ENCODE results near the gene CABCOCO1.
A peak's percentile ranks its signal among the peaks of the same experiment; 100 is the strongest.

Gene CABCOCO1

GRCh38 chr10:61754587-61755550 lies 92.1 kb downstream of the CABCOCO1 start:
- DNase-seq (ENCODE audit: low read depth in 2 of 2): no peak

GRCh38 chr10:61757001-61757400 lies 94.3 kb downstream of the CABCOCO1 start:
- DNase-seq (ENCODE audit: low read depth in 2 of 2): no peak

- DNase-seq (ENCODE audit: low read depth in 2 of 2): peak in 1 of 2 experiments; percentile 15
Observed at GRCh38 chr10:61757525-61758397, 95.0 kb downstream of the CABCOCO1 start.

GRCh38 chr10:61758433-61758832 lies 95.7 kb downstream of the CABCOCO1 start:
- DNase-seq (ENCODE audit: low read depth in 2 of 2): no peak

- no peak for DNase-seq (ENCODE audit: low read depth in 2 of 2)
Observed at GRCh38 chr10:61759751-61760150, 97.0 kb downstream of the CABCOCO1 start.

- DNase-seq (ENCODE audit: low read depth in 2 of 2): peak; percentile 43 to 45
Observed at GRCh38 chr10:61760943-61761824, 98.5 kb downstream of the CABCOCO1 start.

GRCh38 chr10:61761825-61762217 lies 99.1 kb downstream of the CABCOCO1 start:
- no peak for DNase-seq (ENCODE audit: low read depth in 2 of 2)

- no peak for DNase-seq (ENCODE audit: low read depth in 2 of 2)
Observed at GRCh38 chr10:61763778-61764177, 101.0 kb downstream of the CABCOCO1 start.

GRCh38 chr10:61764486-61764885 lies 101.8 kb downstream of the CABCOCO1 start:
- no peak for DNase-seq (ENCODE audit: low read depth in 2 of 2)

- no peak for DNase-seq (ENCODE audit: low read depth in 2 of 2)
Observed at GRCh38 chr10:61765176-61766087, 102.7 kb downstream of the CABCOCO1 start.

- no peak for DNase-seq (ENCODE audit: low read depth in 2 of 2)
Observed at GRCh38 chr10:61766927-61767326, 104.2 kb downstream of the CABCOCO1 start.

GRCh38 chr10:61774031-61774430 lies 111.3 kb downstream of the CABCOCO1 start:
- no peak for DNase-seq (ENCODE audit: low read depth in 2 of 2)

GRCh38 chr10:61775111-61775510 lies 112.4 kb downstream of the CABCOCO1 start:
- DNase-seq (ENCODE audit: low read depth in 2 of 2): no peak

- DNase-seq (ENCODE audit: low read depth in 2 of 2): no peak
Observed at GRCh38 chr10:61776615-61777266, 114.0 kb downstream of the CABCOCO1 start.

- DNase-seq (ENCODE audit: low read depth in 2 of 2): no peak
Observed at GRCh38 chr10:61778137-61778536, 115.4 kb downstream of the CABCOCO1 start.

GRCh38 chr10:61779276-61779675 lies 116.5 kb downstream of the CABCOCO1 start:
- no peak for DNase-seq (ENCODE audit: low read depth in 2 of 2)

GRCh38 chr10:61779950-61780659 lies 117.4 kb downstream of the CABCOCO1 start:
- DNase-seq (ENCODE audit: low read depth in 2 of 2): peak; percentile 72 to 73

- DNase-seq (ENCODE audit: low read depth in 2 of 2): no peak
Observed at GRCh38 chr10:61780732-61781131, 118.0 kb downstream of the CABCOCO1 start.

GRCh38 chr10:61781969-61782403 lies 119.3 kb downstream of the CABCOCO1 start:
- DNase-seq (ENCODE audit: low read depth in 2 of 2): no peak

Data from fibroblast of skin of left biceps (primary cell).